ENCODE results near the gene MUC16.

The MUC16 gene

DNA sequence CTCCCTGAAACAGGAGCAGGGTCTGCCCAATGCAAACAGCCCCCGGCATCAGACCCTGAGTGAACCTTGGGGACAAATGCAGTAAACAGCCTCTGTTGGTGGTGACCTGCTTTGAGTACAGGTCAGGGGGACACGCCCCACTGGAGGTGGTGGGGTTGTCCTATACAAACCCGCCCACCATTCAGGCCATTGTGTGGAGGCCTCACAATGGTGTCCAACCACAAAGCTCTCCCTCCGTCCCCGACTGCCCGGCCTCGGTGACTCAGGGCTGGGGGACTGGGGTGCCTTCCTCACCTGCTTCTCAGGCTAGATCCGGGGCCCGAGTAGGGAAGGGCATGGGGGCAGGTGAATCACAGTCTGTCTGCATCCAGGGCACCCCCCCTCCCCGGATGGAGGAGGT lies 1.5 kb downstream of the MUC16 start:
- no peak for DNase-seq

- no peak for DNase-seq
Observed at GRCh38 chr19:9000933-9001332, 9.3 kb downstream of the MUC16 start.

DNA sequence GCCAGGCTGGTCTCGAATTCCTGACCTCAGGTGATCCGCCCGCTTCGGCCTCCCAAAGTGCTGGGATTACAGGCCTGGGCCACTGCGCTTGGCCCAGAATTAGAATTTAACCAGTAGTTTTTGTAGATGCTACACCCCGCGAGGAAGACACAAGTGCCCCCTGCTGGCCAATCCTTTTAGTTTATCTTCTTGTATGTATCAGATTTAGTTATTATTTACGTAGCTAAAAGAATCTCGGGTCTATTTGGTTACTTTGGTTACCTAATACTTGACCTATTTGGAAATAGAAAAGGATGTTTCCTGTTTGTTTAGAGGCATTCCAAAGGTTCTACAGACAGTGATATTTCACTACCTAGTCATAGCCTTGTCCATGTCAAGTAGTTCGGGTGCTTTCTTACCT lies 22.0 kb downstream of the MUC16 start:
- DNase-seq: peak; percentile 4

DNA sequence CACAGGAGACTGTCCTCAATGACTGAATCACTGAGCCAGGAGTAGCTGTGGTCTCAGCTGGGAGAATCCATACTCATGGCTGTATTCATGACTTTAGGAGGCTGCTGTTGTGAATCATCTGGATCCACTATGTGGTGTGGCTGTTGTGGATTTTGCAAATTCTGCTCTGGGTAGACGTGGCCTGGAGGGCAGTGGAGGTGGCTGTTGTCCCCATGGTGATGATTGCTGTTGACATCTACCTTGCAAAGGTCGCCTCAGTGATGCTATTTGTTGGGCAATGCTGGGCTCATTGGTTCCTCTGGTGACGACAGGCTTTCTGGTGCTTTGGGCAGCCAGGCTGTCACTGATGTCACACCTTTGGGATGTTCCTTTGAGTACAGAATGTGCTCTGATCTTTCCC lies 23.9 kb downstream of the MUC16 start:
- DNase-seq: no peak

DNA sequence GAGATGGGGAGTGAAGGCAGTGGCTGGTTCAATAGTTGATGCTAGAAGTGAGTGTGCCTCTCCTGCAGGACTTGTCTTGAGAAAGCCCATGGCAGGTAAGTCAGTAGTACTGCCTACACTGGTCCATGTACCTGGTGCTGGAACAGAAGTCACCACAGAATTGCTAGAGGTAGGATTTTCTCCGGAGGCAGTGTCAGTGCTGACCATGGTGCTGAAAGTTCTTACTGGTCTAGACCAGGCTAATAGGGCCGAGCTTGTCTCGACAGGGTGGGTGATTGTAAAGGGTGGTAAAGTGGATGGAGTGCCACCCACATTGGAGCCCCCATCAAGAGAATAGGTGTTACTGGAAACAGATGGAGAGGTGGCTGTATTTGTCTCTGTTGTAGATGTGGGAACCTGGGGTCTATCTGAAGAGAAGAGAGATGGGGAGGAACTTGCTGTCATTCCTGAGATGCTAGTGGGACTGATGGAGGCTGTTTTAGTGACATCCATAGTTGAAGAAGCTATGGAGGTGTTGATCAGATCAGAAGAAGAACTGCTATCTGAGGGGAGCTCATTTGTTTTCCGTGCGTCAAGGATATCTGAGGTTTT lies 36.6 kb downstream of the MUC16 start:
- DNase-seq: no peak

- no peak for DNase-seq
Observed at GRCh38 chr19:8965887-8966286, 44.3 kb downstream of the MUC16 start.

Measured in activated CD4-positive, alpha-beta T cell treated with anti-CD3 and anti-CD28 coated beads, Interleukin-2, amount 50 U/mL, for 1 hour (primary cell).